ENCODE data around the gene FIBIN.
"Not testable (repeated sequence)": the region's sequence is repeated elsewhere in the genome, so short reads cannot be mapped to it uniquely, and the experiment has no call there.

FIBIN gene

DNA sequence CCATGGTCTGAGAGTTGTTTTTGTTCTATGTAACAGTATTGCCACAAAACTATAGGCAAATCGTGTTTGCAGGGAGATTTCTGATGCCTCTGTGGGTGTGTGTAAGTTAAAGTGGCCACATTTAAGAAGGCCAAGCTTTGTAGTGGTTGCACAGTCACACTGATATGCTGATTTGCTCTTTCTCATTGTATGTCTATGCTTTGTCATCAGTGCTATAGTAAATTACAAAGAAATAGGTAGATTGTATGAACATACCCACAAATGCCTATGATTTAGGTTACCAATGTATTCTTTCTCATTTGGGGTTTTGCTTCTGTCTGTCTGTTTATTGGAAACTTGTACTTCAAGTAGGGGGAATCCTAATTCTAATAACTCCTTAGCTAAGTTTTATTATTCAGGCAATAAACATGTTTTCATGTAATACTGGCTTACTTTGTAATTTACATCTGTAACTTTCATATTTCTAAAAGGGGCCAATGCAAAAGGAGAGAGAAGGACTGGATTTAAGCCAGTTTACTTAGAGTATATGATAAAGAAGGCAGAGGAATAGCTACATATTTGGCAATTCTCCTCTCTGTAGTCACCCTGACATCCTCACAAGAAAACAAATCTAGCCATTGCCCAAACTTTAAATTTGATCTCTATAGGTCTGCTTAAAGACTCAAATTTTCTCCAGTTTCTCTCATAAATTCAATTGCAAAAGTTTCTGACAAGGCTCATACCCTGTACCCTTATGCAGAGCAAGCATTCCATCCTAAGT is 2.0 kb downstream of the FIBIN start:
- DNase-seq (ENCODE audit: insufficient read length, low spot score) (no peak), FAIRE-seq (no peak)
- no peak for TF ChIP-seq POLR2A (IDR thresholded peaks at IDR 0.05; ENCODE audit: low read depth, low read length)

DNA sequence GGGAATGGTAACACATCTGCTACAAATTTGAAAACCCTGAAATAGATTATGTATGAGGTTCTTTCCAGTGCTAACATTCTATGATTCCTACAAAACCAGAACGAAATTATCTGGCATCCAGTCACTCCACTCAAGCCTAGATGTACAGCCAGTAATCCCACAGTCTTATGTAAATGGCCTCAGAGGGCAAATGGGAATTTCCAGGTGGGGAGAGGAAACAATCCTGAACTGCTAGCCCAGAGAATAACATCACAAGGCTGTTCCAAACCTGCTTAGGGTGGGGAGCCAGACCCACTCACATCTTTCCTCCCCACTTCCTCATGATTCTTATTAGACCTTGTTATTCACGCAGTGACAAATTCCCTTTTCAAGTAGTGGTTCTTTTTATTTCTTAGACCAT is 3.5 kb downstream of the FIBIN start:
- no peak for TF ChIP-seq POLR2A (IDR thresholded peaks at IDR 0.05; ENCODE audit: low read depth, low read length)
- no peak for DNase-seq (ENCODE audit: insufficient read length, low spot score)
- no peak for FAIRE-seq

DNA sequence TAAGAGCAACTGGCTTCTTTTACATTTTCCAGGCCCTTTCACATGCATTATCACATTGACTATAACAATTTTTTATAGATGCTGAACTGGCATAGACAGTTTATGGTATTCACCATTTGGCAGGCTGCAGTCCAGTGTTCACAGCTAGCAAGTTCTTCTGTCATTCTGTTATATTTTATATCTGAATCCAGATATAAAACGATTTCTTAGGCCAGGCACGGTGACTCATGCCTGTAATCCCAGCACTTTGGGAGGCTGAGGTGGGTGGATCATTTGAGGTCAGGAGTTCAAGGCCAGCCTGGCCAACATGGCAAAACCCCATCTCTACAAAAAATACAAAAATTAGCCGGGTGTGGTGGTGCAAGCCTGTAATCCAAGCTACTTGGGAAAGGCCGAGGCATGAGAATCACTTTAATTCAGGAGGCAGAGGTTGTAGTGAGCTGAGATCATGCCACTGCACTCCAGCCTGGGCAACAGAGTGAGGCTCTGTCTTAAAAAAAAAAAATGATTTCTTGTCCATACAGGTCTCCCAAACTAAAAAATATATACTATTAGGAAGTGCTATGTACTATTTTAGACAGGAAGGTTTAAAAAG is 7.3 kb downstream of the FIBIN start:
- FAIRE-seq = not testable (repeated sequence)

DNA sequence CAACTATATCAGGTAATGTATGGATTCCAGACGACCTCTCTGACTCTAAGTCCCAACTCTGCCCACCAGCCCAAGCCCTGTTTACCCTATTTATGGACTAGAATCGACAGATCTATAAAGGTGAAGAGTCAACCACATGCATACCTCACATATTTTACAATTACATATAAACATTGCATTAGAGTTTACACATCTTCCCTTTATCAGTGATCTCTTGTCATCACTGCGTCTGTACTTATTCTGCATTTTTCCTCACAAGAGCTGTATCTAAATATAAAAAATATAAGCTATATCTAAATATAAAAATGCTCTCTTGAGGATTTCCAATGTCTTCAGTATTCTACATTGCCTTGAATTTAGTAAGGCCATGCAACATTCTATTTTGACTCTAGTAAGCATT is 8.5 kb downstream of the FIBIN start:
- no peak for FAIRE-seq
- no peak for TF ChIP-seq POLR2A (IDR thresholded peaks at IDR 0.05; ENCODE audit: low read depth, low read length)
- no peak for DNase-seq (ENCODE audit: insufficient read length, low spot score)

More for the DNA sequence above, 7.3 kb downstream of the FIBIN start:
- DNase-seq (ENCODE audit: insufficient read length, low spot score) = not testable (repeated sequence)

DNA sequence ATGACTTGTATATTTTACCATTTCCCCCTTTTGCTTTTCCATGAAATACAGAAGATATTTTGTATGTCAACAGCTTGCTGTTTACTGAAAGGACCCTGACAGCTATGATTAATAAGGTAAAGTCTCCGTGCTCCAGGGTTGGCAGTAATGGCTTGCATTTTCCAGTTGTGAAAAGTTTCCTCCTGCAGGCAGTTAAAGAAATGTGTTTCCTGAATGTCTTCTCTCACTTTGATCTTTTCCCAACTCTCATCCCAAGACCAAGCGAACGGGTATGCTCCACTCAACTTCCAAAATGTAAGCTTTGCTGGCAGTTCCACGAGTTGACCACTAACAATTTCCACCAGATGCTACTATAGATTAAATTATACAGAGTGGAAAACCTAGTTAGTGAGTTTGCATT is 8.9 kb downstream of the FIBIN start:
- TF ChIP-seq POLR2A (IDR thresholded peaks at IDR 0.05; ENCODE audit: low read depth, low read length) = no peak
- FAIRE-seq = no peak
- no peak for DNase-seq (ENCODE audit: insufficient read length, low spot score)

DNA sequence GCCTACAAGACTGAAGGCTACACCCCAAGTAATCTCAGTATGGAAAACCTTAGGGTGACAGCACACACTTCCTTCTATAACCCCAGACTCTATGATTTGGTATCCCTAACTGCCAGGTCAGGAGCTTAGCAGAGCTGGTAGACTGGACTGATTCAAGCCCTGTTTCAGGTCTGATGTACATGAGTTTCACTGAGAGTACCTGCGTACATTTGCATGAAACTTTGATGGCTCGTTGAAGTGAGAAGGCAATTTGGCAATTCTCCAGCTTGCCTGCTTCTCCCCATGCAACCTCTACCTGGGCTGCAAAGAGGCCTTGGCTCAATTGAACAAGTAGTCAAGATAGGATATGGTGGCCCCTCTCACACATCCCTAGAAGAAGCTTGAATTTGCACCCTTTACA is 10.2 kb downstream of the FIBIN start:
- FAIRE-seq (no peak), DNase-seq (ENCODE audit: insufficient read length, low spot score) (no peak)
- TF ChIP-seq POLR2A (IDR thresholded peaks at IDR 0.05; ENCODE audit: low read depth, low read length) = no peak

DNA sequence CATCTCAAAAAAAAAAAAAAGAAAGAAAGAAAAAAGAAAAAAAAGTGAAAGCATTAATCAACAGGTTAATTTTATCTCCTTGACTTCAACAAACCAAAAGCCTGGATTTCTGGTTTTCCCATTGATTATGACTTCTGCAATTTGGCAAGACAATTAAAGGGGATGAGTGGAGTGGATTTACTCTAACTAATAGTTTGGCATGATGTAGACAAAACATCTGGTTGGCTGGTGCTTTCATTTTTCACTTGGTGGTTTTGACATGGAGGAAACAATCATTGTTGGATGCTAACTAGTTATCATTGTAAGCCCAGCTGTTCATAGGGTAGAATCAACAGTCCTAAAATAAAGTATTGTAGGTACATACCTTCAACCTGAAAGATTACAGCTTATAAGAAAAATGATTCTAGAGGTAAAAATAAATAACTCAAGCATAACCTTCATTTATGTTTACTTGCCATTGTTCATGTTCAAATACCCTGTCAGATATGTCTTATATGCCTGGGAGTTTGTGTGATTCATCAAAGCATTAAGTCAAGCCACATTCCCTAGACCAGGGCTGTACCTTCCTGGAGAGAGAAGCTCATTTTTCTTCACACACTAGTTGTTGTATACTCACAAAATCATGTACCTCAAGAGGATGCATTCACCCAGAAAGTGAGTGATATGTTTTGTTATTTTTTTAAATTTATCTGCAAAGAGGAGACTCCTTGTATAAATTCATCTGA is 15.1 kb downstream of the FIBIN start:
- FAIRE-seq = no peak
- no peak for TF ChIP-seq POLR2A (IDR thresholded peaks at IDR 0.05; ENCODE audit: low read depth, low read length)
- no peak for DNase-seq (ENCODE audit: insufficient read length, low spot score)

DNA sequence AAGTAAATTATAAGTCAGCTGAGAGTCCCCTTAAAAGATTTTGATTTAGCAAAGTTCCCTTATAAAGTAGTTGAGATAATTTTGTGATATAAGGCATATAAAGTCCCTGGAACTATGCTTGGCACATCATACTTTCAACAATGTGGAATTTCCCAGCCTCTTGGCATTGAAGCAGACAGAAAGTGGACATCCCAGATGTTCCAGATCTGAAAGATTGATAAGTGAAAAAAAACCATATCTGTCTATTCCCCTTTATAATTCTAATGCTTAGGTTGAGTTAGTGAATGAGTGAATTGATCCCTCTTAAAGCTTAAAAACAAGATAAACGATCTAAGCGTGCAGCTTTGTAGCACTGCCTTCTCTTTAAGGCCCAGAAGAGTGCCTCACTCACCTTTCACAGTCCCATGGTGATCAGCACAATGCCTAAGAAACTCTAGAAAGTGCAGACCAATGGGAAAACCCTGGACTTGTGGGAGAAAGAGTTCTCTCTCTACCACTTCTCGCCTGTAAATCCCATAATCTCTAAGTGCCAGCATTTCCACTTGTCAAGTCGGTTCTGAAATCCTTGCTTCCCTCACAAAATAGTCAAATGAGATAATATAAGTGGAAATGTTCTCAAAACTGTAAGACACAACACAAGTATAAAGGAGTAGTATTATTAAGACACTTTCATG is 17.8 kb downstream of the FIBIN start:
- FAIRE-seq (no peak), DNase-seq (ENCODE audit: insufficient read length, low spot score) (no peak)
- no peak for TF ChIP-seq POLR2A (IDR thresholded peaks at IDR 0.05; ENCODE audit: low read depth, low read length)

DNA sequence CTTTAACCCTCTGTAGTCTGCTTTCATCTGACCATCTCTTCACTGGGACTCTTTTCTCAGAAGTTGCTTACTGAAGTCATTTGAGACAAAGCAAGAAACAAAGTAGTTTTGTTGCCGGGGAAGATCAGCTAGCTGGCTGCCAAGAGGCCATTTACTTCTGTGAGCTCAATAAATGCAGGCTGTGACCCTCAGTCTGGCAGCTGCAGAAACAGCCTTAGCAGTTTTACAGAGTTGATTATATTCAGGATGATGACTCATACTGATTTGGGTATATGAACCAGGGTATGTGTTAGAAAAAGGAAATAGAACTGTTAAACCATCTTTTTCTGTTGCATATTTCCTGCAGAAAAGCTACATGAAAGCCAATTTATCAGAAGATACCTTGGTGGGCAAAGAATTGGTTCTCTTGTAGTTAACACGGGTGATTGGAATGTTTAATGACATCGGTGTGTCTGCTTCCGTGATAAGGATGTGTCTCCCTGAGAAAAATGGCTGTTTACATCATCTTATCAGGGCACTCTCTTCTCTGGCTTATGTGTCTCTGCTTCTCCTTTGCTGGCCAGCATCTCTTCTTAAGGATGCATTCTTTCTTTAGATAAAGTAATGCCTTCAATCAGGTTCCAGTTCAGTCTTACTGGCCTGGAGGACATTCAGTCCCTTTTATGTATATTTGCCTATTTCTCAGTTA is 18.5 kb downstream of the FIBIN start:
- DNase-seq (ENCODE audit: insufficient read length, low spot score) (no peak), FAIRE-seq (no peak)
- no peak for TF ChIP-seq POLR2A (IDR thresholded peaks at IDR 0.05; ENCODE audit: low read depth, low read length)

DNA sequence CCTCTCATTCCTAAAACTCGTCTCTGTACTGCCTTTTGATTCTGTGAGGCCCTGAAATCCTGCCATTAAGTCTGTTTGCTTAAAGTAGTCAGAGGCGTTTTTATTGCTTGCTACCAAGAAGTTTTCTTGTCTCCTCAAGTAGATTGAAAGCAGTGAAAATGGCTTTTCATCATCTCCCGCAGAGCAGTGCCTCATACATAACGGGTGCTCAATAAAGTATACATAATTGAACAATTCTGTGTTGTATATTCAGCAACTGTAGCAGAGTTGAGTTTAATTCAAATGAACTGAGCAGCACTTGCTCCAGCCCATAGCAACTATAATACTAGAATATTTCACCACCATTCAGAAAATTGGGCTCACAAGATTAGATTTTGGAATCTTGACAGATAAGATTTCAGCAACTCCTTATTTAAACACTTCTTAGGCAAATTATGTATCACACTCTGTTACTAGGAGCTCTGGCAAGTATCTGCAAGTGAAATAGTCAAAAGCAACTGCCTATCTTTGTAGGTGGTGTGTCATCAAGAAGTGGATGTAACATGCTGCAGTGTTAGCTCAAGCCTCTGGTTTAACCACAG is 20.0 kb downstream of the FIBIN start:
- FAIRE-seq (no peak), DNase-seq (ENCODE audit: insufficient read length, low spot score) (no peak)
- no peak for TF ChIP-seq POLR2A (IDR thresholded peaks at IDR 0.05; ENCODE audit: low read depth, low read length)

DNA sequence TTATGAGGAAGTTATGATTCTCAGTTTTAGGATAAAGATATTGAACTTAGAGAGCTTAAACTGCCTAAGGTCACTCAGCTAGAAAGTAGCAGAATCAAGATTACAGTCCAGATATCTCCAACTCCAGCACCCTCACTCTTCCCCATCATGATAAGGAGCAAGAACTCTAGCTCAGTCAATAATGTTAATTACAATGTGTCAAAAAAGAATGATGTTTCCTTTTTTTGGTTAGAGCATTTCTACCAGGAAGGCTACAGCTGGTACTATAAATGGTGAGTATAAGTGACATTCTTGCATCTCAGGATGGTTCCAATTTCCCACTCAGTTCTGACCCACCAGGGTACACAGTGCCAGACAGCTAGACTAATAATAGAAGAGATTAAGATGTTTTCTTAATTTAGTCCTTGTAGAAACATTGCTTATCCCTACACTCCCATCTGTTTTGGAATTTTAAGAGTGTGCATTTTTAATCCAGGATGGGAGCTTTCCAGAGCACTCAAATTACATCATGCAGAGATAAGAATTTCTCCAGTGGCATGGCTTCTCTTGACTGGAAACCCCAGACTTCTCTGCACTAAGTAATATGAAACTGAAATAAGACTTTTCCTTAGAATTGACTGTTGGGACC is 25.1 kb downstream of the FIBIN start:
- no peak for TF ChIP-seq POLR2A (IDR thresholded peaks at IDR 0.05; ENCODE audit: low read depth, low read length)
- DNase-seq (ENCODE audit: insufficient read length, low spot score) = no peak
- no peak for FAIRE-seq

DNA sequence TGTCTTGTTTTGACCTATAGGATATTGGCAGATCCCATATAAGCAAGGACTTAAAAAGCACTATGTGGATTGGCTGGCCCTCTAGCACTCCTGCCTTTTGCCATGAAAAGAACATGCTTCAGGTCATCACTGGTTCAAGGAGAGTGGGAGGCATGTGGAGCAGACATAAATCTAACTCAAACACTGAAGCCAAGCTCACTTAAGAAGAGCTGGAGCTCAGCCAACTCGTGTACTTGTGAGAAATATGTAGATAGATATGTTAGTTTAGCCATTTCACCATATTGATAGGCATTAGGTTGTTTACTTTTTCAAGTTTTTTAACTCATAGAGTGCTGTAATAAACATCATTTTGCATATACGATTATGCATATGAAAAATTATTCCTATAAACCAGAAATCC is 26.8 kb downstream of the FIBIN start:
- no peak for FAIRE-seq

DNA sequence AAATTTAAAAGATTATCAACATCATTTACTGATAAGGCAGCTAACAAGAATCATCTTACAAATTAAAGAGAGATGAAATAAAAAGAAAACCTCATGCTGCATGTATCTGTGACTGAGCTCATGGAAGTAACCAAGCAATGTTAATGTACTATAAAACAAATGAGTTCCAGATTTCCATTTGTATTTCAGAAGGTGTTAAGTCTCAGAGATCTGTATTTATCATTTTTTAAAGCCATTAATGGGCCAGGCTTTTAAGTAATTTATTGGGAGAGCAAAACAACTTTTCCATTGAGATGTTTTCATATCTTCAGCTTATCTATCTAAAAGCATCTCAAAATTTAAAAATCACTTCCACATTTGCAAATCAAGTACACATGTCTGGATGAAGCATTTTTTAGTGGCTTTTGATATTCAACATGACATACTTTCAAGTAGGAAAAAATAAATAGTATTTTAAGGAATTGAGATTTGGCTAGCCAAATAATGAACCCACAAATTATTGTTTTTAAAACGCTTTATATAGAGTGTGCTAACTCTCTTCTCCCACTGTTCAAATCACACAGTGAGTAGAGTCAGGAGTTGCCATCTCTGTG is 28.8 kb downstream of the FIBIN start:
- FAIRE-seq (no peak), DNase-seq (ENCODE audit: insufficient read length, low spot score) (no peak)
- TF ChIP-seq POLR2A (IDR thresholded peaks at IDR 0.05; ENCODE audit: low read depth, low read length) = no peak

More for the DNA sequence above, 26.8 kb downstream of the FIBIN start:
- TF ChIP-seq POLR2A (IDR thresholded peaks at IDR 0.05; ENCODE audit: low read depth, low read length) = no peak
- no peak for DNase-seq (ENCODE audit: insufficient read length, low spot score)

All from H54 (cell line).